VCaP (cell line): ENCODE measurements around the gene FGG.
A peak's percentile ranks its signal among the peaks of the same experiment; 100 is the strongest.

ENCODE experiments used
- H3K27ac ChIP-seq: fragments of 450-650 bp; 2 replicates; pipeline ENCODE4 v1.5.1; 2017
- TF ChIP-seq, protein P1 (sequence below): fragments of 450-650 bp; conservative IDR thresholded peaks from 2 replicates; pipeline ENCODE4 v1.5.1; 2017; ENCODE audit warnings: mild to moderate bottlenecking, moderate library complexity

FGG gene

DNA sequence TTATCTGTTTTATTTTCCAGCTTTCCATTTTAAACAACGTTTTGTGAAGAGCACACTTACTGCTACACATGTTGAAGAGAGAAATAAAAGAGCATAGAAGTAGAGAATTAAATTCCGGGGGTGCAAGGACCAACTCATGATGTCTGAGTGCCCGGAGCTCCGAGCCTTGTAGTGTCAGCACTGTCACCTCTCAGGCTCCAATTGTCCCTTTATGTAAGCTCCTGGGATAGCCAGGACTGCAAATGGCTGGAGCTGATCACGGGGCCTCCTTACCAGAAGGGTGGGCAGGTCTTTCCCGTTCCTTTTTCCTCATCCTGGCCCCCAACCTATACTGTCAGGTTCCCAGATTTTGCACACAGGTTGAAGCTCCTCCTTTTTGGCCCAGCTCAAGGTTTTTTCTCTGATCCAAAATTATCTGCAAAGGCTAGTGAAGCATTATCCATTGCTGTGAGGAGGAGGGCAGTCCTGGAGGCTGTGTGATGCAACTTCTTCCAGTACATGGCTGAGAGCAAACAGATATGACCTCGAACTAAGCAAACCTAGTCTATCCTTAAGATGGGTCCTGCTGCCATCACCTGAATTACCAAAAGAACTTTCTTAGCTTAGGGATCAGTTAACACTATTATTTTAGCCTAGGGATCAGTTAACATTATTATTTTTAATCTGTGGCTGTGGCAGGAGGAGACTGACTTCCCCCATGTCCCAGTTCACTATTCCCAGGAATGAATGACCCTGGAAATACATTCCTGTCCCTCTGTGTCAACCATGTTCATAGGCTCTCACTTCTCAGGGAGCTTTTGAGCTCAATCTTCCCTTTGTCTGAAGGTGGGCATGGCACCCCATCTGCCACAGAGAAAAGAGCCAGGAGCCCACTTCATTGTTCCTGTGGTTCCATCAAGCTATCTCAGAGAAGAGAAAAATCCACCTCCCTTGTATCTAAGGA is at the start of gene FGG:
Gene FGG (minus strand): TSS at position 185 of the 943 bp plus-strand sequence. CDS start 47 bp downstream, at position 138.
- TF ChIP-seq, protein P1, sequence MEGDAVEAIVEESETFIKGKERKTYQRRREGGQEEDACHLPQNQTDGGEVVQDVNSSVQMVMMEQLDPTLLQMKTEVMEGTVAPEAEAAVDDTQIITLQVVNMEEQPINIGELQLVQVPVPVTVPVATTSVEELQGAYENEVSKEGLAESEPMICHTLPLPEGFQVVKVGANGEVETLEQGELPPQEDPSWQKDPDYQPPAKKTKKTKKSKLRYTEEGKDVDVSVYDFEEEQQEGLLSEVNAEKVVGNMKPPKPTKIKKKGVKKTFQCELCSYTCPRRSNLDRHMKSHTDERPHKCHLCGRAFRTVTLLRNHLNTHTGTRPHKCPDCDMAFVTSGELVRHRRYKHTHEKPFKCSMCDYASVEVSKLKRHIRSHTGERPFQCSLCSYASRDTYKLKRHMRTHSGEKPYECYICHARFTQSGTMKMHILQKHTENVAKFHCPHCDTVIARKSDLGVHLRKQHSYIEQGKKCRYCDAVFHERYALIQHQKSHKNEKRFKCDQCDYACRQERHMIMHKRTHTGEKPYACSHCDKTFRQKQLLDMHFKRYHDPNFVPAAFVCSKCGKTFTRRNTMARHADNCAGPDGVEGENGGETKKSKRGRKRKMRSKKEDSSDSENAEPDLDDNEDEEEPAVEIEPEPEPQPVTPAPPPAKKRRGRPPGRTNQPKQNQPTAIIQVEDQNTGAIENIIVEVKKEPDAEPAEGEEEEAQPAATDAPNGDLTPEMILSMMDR, result no peak
- no peak within 1 kb of the TSS for H3K27ac ChIP-seq

GRCh38 chr4:154660052-154660451 is 47.6 kb upstream of the FGG start:
- TF ChIP-seq, protein P1, result no peak
- no peak overlapping the region for H3K27ac ChIP-seq

GRCh38 chr4:154658680-154659405 is 46.4 kb upstream of the FGG start:
- TF ChIP-seq, protein P1, result no peak
- H3K27ac ChIP-seq, result no peak overlapping the region

GRCh38 chr4:154643493-154643892 is 31.0 kb upstream of the FGG start:
- no peak overlapping the region for H3K27ac ChIP-seq
- TF ChIP-seq, protein P1, result no peak

DNA sequence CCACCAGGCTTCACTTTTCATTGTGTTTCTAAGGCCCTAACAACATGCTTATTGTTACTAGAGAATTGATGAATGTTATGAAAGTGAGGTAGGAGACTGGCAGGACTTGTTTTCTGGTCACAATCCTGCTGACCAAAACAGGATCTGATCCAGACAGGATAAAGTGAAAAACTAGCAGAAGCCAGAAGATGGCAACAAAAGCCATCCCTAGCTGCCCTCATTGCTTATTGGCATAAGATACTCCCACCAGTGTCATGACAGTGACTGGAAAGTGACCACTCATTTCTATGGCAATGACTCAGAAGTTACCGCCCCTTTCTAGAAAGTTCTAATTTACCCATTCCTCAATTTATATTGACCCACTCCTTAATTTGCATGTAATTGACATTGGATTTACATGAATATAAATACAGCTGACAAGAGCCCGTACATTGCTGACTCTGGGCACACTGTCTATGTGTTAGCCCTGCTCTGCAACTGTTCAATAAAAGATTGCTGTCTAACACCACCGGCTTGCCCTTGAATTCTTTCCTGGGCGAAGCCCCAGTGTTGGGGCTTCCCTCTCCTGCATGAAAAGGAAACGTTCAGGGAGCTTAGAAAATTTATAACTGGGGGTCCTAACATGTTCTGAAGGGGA is 30.0 kb upstream of the FGG start:
- no peak overlapping the region for H3K27ac ChIP-seq

GRCh38 chr4:154640999-154641398 is 28.5 kb upstream of the FGG start:
- TF ChIP-seq, protein P1, result no peak

More for the DNA sequence above, 30.0 kb upstream of the FGG start:
- TF ChIP-seq, protein P1, result peak; percentile 44

GRCh38 chr4:154634058-154634457 is 21.6 kb upstream of the FGG start:
- TF ChIP-seq, protein P1, result no peak
- no peak overlapping the region for H3K27ac ChIP-seq

More at GRCh38 chr4:154640999-154641398, 28.5 kb upstream of the FGG start:
- no peak overlapping the region for H3K27ac ChIP-seq
